ENCODE data around the gene PRKAR1B. TPM values are rescaled to one million over a fixed set of nuclear protein-coding genes. Genes with fewer than 3 reads are reported as not detected.

PRKAR1B gene
- total RNA-seq, 2 donors from 2014 or later = 33.5 to 43.2 TPM

GRCh38 chr7:594212-594913 is 132.7 kb downstream of the PRKAR1B start:
- no peaks in the 10 kb centered on the region for H3K4me1 ChIP-seq (ENCODE audit: control insufficient read depth, insufficient read depth, low read length)
- TF ChIP-seq, protein P1, sequence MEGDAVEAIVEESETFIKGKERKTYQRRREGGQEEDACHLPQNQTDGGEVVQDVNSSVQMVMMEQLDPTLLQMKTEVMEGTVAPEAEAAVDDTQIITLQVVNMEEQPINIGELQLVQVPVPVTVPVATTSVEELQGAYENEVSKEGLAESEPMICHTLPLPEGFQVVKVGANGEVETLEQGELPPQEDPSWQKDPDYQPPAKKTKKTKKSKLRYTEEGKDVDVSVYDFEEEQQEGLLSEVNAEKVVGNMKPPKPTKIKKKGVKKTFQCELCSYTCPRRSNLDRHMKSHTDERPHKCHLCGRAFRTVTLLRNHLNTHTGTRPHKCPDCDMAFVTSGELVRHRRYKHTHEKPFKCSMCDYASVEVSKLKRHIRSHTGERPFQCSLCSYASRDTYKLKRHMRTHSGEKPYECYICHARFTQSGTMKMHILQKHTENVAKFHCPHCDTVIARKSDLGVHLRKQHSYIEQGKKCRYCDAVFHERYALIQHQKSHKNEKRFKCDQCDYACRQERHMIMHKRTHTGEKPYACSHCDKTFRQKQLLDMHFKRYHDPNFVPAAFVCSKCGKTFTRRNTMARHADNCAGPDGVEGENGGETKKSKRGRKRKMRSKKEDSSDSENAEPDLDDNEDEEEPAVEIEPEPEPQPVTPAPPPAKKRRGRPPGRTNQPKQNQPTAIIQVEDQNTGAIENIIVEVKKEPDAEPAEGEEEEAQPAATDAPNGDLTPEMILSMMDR (conservative IDR thresholded peaks at IDR 0.05) = no peak
- Mint-ChIP-seq H3K4me3 (no peak overlapping the region), H3K36me3 (ENCODE audit: low read depth) (peaks cover 15% of the 10 kb centered on the region), H3K27me3 (ENCODE audit: insufficient read depth) (no peaks in the 10 kb centered on the region), H3K4me1 (no peaks in the 10 kb centered on the region), H3K27ac (no peak overlapping the region), H3K9me3 (no peaks in the 10 kb centered on the region)
- no peak overlapping the region for H3K4me3 ChIP-seq (ENCODE audit: low read length)
- H3K27me3 ChIP-seq (ENCODE audit: control insufficient read depth, insufficient read depth, low read length, poor library complexity, severe bottlenecking) = no peaks in the 10 kb centered on the region
- H3K9ac ChIP-seq (ENCODE audit: extremely low read depth, low read length, poor library complexity, severe bottlenecking) = no peak overlapping the region
- H3K27ac ChIP-seq (ENCODE audit: low read depth, low read length) = no peak overlapping the region
- 95 to 98% methylated on average over 10 to 16 of the region's 16 CpGs for WGBS, 2 experiments (ENCODE audit: insufficient coverage in 1 of 2, insufficient read length in 1 of 2)
- no peaks in the 10 kb centered on the region for H3K36me3 ChIP-seq (ENCODE audit: control insufficient read depth, insufficient read depth, low read length)
- no peak for DNase-seq
- no peaks in the 10 kb centered on the region for H3K9me3 ChIP-seq (ENCODE audit: control insufficient read depth, low read length)

GRCh38 chr7:593324-594115 is 133.6 kb downstream of the PRKAR1B start:
- peaks cover 5% of the 10 kb centered on the region for H3K9me3 Mint-ChIP-seq

DNA sequence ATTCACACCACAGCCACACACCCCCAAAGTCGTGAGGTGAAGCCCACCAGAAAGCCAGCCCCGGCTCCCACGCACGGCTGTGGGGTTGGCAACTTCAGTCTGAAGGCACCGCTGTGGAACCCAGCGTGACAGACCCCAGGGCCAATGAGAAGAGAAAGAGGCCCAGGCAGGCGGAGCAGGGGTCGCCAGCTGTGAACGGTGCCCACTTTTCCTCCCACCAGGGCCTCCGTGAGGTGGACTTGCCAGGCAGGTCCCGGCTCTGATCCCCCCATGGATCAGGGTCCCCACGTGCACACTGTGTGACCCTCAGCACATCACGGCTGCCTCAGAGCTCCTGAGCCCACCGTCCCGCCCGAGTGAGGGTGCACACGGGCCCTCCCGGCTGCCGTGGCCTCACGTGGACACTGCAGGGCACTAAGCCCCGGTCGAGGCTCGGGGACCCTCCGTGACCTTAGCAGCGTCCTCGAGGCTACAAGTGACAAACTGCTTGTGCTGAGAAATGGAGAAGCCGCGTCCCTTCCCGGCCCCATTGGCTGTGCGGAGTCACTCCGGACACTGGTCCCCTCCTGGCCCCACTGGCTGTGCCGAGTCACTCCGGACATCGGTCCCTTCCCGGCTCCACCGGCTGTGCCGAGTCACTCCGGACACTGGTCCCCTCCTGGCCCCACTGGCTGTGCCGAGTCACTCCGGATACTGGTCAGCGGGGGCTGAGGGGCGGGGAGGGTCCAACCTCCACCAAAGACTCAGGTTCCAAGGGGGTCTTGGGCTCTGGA is 135.0 kb downstream of the PRKAR1B start:
- no peaks in the 10 kb centered on the region for H3K27me3 ChIP-seq (ENCODE audit: control insufficient read depth, insufficient read depth, low read length, poor library complexity, severe bottlenecking)
- peaks cover 9% of the 10 kb centered on the region for H3K9me3 Mint-ChIP-seq
- peaks cover 38% of the 10 kb centered on the region for H3K36me3 Mint-ChIP-seq (ENCODE audit: low read depth)
- H3K9ac ChIP-seq (ENCODE audit: extremely low read depth, low read length, poor library complexity, severe bottlenecking) = no peak overlapping the region
- no peak overlapping the region for H3K27ac ChIP-seq (ENCODE audit: low read depth, low read length)
- peaks cover 9% of the 10 kb centered on the region for H3K36me3 ChIP-seq (ENCODE audit: control insufficient read depth, insufficient read depth, low read length)
- H3K4me3 Mint-ChIP-seq = no peak overlapping the region
- no peaks in the 10 kb centered on the region for H3K4me1 Mint-ChIP-seq
- H3K27ac Mint-ChIP-seq = no peak overlapping the region
- no peaks in the 10 kb centered on the region for H3K9me3 ChIP-seq (ENCODE audit: control insufficient read depth, low read length)
- TF ChIP-seq, protein P1 (conservative IDR thresholded peaks at IDR 0.05) = no peak
- H3K27me3 Mint-ChIP-seq (ENCODE audit: insufficient read depth) = no peaks in the 10 kb centered on the region
- no peak overlapping the region for H3K4me3 ChIP-seq (ENCODE audit: low read length)
- DNase-seq = no peak
- H3K4me1 ChIP-seq (ENCODE audit: control insufficient read depth, insufficient read depth, low read length) = no peaks in the 10 kb centered on the region
- 91 to 92% methylated on average over 27 to 42 of the region's 42 CpGs for WGBS, 2 experiments (ENCODE audit: insufficient coverage in 1 of 2, insufficient read length in 1 of 2)

More at GRCh38 chr7:593324-594115, 133.6 kb downstream of the PRKAR1B start:
- Mint-ChIP-seq H3K27ac (peak overlapping the region; percentile 35), H3K4me1 (no peaks in the 10 kb centered on the region), H3K27me3 (ENCODE audit: insufficient read depth) (no peaks in the 10 kb centered on the region), H3K4me3 (no peak overlapping the region), H3K36me3 (ENCODE audit: low read depth) (peaks cover 23% of the 10 kb centered on the region)
- Histone ChIP-seq H3K27me3 (ENCODE audit: control insufficient read depth, insufficient read depth, low read length, poor library complexity, severe bottlenecking) (no peaks in the 10 kb centered on the region), H3K27ac (ENCODE audit: low read depth, low read length) (no peak overlapping the region), H3K4me1 (ENCODE audit: control insufficient read depth, insufficient read depth, low read length) (no peaks in the 10 kb centered on the region), H3K9ac (ENCODE audit: extremely low read depth, low read length, poor library complexity, severe bottlenecking) (no peak overlapping the region), H3K4me3 (ENCODE audit: low read length) (no peak overlapping the region), H3K36me3 (ENCODE audit: control insufficient read depth, insufficient read depth, low read length) (peaks cover 6% of the 10 kb centered on the region), H3K9me3 (ENCODE audit: control insufficient read depth, low read length) (no peaks in the 10 kb centered on the region)
- no peak for DNase-seq
- 93 to 95% methylated on average over 31 to 34 of the region's 34 CpGs for WGBS, 2 experiments (ENCODE audit: insufficient coverage in 1 of 2, insufficient read length in 1 of 2)
- TF ChIP-seq, protein P1 (conservative IDR thresholded peaks at IDR 0.05) = no peak

All from endodermal cell (in vitro differentiated cells).